NCI-H1694 (cell line): ENCODE results near the gene NME2.
A peak's percentile ranks its signal among the peaks of the same experiment; 100 is the strongest.
"Not testable (repeated sequence)": the region's sequence is repeated elsewhere in the genome, so short reads cannot be mapped to it uniquely, and the experiment has no call there.

ENCODE experiments used
- DNase-seq: peaks from one replicate; lab custom pipeline; 2025; lab: John Stamatoyannopoulos, UW

NME2 gene

DNA sequence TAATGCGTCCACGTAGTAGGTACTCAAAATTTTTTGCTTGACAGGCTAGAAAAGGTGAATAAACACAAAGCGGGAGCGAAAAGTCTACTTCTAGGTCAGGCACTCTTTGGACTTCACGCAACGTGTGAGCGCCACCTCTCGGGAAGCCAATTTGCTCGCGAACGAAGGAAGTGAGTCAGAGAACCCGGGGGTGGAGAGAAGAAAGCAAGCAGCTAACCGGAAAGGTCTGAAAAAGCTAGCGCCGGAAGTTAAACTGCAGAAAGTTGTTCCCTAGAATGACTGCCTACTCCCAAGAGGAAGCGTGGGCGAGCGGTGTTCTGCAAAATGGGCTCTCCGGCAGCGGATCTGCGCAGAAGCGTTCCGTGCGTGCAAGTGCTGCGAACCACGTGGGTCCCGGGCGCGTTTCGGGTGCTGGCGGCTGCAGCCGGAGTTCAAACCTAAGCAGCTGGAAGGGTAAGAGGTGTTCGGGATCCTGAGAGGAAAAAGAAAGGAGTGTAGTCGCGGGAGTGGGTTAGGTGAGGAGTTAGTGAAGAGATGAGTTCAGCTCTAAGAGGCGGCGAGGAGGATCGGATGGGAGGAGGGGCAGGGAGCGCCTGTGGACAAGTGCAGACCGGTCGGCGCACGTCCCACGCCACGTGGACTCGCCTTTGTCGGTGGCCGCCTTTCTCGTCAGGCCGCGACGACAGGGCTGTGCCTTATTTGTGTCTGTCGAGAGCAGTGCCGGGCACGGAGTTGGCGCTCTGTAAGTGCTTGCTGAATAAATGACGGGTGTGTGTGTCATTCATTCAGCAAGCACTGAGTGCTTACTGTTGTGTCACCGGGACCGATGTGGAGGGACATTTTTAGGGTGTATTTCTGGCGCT lies 12.8 kb upstream of the NME2 start, which contains the start of gene NME1:
TSS of gene NME1 (plus strand) at position 350 of the 863 bp plus-strand sequence. CDS start 2,096 bp downstream, outside the sequence.
- DNase-seq: peak; percentile 99

DNA sequence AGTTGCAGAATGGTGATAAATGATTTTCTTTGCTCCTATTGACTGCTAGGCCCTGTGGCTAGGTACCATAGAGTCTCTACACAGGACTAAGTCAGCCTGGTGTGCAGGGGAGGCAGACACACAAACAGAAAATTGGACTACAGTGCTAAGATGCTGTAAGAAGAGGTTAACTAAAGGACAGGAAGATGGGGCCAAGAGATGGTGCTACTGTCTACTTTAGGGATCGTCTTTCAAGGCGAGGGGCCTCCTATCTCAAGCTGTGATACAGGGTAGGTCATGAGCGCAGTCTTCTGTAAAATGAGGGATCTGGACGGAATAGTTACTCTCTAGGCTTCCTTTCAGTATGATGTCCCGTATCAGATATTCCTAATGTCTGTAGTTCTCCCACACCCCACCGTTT lies 12.0 kb upstream of the NME2 start:
- DNase-seq: no peak

DNA sequence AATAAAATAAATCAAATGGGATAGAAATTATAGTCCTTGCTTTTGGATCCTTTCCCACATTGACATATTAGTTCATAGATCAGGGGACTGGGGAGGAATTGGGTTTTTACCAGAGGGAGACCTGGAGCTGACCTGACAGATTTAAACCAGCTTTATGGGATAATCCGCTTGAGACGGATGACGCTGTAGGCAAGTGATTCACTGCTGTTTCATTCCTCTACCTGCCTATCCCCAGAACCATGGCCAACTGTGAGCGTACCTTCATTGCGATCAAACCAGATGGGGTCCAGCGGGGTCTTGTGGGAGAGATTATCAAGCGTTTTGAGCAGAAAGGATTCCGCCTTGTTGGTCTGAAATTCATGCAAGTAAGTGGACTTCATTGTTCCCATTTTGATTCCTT lies 10.8 kb upstream of the NME2 start:
- DNase-seq: no peak

GRCh38 chr17:51159604-51160003 lies 6.6 kb upstream of the NME2 start:
- no peak for DNase-seq

DNA sequence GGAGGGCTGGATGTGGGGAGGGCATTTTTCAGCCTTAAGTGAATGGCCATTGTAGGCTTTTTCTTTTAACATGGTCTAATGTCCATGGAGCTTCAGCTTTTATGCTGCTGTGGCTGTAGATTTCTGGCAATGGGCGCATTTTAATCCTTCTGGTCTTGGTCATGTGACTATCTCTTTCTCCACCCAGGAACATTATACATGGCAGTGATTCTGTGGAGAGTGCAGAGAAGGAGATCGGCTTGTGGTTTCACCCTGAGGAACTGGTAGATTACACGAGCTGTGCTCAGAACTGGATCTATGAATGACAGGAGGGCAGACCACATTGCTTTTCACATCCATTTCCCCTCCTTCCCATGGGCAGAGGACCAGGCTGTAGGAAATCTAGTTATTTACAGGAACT lies 4.7 kb upstream of the NME2 start:
- no peak for DNase-seq

DNA sequence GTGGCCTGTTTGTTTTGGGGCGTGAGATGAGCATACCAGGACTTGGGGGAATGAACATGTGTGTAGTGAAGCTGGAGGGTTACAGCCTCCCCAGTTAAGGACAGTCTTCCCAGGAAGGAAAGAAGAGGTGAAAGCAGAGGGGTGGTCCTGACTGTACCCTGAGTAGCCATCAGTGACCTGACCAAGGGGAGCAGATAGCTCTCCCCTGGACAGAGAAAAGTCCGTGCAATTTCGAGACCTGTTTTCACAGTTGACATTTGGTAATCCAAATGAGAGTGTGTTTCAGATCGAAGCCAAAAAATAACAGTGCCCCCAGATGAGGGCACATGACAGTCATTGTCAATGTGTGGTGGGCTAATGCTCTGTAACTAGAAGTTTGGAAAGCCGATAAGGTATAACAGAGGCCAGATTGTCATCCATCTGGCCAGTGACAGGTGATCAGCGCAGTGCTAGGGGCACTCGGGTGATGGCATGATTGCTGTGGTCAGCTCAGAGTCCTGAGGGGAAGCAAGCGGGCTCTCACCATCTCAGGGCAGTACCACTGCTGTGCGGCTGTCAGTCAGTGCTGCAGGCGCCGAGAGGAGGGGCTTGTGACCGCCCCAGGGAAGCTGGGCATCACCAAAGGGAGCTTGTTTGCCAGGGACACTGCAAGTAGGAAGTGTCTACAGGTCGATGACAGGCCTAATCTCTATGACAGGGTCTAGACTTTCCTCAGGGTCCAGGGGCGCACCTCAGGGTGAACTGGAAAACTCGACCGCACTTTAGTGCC lies 1.1 kb upstream of the NME2 start:
- no peak for DNase-seq

DNA sequence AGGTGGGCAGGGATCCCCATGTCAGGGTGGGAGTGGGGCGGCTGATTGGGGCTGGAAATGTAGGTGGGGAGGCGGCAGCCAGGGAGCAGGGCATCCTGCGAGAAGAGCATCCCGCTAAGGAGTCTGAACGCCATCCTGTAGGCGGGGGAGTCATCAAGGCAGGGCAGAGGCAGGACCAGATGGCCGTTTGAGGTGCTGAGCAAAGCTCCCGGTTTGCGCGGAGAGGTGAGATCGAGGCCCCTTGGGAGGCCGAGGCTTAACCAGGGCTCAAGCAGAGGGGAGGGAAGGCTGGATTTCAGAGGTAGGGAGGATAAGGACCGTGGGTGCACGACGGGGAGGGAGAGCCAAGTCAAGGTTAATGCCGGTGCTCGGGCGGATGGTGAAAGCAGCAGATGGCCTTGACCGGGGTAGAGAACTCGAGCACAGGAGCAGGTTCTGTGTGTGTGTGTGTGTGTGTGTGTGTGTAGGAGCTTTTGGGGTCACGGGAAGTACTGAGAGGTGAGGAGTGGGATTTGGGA lies 472 bp upstream of the NME2 start:
- no peak for DNase-seq

- peak; percentile 45 for DNase-seq
Measured at GRCh38 chr17:51166987-51167931, 1.0 kb downstream of the NME2 start.

DNA sequence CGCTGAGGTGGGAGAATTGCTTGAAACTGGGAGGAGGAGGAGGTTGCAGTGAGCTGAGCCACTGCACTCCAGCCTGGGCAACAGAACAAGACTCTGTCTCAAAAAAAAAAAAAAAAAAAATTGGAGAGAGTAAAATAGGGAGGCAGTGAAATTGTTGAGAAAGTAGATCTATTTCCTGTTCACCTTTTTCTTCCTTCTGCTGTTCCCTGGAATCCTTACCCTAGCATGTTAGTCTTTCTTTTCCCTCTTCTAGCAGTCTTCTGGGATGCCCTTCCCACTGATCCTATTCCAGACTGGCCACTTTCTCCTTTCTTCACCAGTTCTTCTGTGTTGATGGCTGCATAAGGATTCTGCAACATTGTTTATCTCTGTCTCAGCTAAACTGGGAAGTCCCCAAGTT lies 3.1 kb downstream of the NME2 start:
- no peak for DNase-seq

- DNase-seq: no peak
Measured at GRCh38 chr17:51170736-51171135, 4.5 kb downstream of the NME2 start.

GRCh38 chr17:51172030-51172429 lies 5.8 kb downstream of the NME2 start:
- not testable (repeated sequence) for DNase-seq

DNA sequence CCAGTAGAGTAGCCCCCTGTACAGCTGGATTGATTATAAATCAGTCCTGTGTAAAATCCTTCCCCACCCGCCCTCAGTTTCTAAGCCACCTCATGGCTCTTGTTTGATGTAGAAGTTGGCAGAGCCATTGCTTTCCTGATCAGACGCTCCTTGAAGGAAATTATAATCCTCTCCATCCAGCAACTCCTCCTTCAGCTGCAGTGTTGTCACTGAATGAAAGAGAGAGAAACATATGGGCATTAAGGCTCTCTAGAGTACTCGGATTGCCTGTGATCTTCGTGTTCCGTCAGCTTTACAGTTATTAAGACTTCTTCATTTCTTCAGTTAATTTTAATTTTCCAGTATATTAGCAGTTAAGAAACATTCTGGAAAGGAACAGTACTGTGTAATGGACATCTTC lies 14.3 kb downstream of the NME2 start:
- no peak for DNase-seq

- DNase-seq: no peak
Measured at GRCh38 chr17:51184124-51184523, 17.9 kb downstream of the NME2 start.

- DNase-seq: no peak
Measured at GRCh38 chr17:51185763-51186332, 19.6 kb downstream of the NME2 start.

GRCh38 chr17:51188271-51188833 lies 22.1 kb downstream of the NME2 start:
- DNase-seq: no peak

DNA sequence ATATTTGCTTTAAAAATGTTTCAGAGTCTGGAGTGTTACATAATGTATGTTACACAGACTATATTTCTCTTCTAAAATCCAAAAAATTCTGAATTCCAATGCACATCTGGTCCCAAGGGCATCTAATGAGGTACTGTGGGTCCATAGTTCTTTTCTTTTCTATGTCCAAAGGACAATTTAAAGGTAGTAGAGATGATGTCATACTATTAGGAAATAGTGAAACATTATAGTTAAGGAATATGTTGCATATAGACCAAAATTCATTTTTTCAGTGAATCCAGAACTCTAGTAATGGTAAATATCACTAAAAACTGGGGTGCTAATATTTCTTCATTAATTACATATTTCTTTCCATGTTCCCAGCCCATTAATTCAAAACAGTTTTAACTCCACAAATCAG lies 23.0 kb downstream of the NME2 start:
- DNase-seq: no peak

- no peak for DNase-seq
Measured at GRCh38 chr17:51189628-51190027, 23.4 kb downstream of the NME2 start.

- DNase-seq: no peak
Measured at GRCh38 chr17:51191895-51192294, 25.7 kb downstream of the NME2 start.

DNA sequence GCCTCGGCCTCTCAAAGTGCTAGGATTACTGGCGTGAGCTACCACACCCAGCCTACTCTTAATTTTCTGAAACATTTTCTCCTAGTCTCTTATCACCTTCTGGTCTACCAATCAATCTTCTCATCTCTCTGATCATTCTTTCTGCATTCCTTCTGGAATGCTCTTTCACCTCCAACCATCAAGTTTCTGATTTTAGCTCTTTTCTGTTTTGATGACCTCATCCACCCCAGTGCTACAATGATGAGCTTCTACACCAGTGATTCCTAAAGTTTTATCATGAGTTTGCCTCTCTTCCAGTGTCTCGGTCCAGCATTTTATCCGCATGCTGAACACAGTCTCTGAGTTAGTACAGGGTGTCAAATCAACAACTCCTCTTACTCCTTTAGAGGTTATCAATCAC lies 31.5 kb downstream of the NME2 start:
- no peak for DNase-seq

DNA sequence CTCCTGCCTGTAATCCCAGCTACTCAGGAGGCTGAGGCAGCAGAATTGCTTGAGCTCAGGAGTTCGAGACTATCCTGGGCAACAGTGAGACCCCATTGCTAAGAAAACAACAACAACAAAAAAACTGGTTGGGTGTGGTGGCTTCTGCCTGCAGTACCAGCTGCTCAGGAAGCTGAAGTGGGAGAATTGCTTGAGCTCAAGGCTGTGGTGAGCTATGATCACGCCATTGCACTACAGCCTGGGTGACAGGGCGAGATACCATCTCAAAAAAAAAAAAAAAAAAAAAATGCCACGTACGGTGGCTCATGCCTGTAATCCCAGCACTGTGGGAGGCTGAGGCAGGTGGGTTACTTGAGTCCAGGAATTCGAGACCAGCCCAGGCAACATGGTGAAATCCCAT lies 34.1 kb downstream of the NME2 start:
- DNase-seq: no peak

DNA sequence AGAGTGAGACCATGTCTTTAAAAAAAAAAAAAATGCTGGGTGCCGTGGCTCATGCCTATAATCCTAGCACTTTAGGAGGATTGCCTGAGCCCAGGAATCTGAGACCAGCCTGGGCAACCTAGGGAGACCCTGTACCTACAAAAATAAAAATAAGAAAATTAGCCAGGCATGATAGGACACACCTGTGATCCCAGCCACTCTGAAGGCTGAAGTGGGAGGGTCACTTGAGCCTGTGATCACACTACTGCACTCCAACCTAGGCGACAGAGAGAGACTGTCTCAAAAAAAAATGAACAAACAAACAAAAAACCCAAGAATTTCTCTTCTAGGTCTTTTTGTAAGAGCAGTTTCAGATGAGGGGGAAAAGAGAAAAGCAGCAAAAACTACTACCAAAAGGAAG lies 34.6 kb downstream of the NME2 start:
- no peak for DNase-seq
